Cardiac fibroblast (primary cell): Measurements from ENCODE around the gene SPRR2B.
A peak's percentile ranks its signal among the peaks of the same experiment; 100 is the strongest.
"Not testable (repeated sequence)": the region's sequence is repeated elsewhere in the genome, so short reads cannot be mapped to it uniquely, and the experiment has no call there.

Source experiments
- DNase-seq, 2 donors: peaks; one replicate each; pipeline versions ENCODE4 v3.0.0 to v3.0.0-alpha.2; 2010; ENCODE audit warnings: low read depth in 2 of 2
- H3K4me3 ChIP-seq, 2 donors: replicated peaks in 1 of 2; 1 replicate in 1 of 2; 2 replicates in 1 of 2; pipeline ENCODE4 v1.5.1; 2011; ENCODE audit warnings: low read depth in 2 of 2, low read length in 2 of 2, mild to moderate bottlenecking in 2 of 2, moderate library complexity in 1 of 2
- TF ChIP-seq, protein P1 (sequence below): IDR thresholded peaks from one replicate; pipeline ENCODE4 v1.5.1; 2011; ENCODE audit warnings: low read depth, mild to moderate bottlenecking, low read length, inconsistent platforms

Gene SPRR2B

GRCh38 chr1:153071511-153071910 lies at the start of gene SPRR2B:
SPRR2B (minus strand) TSS chr1:153071611; CDS start chr1:153070839, 772 bp downstream.
- no peak for DNase-seq
- no peak within 1 kb of the TSS for H3K4me3 ChIP-seq
- TF ChIP-seq, protein P1, sequence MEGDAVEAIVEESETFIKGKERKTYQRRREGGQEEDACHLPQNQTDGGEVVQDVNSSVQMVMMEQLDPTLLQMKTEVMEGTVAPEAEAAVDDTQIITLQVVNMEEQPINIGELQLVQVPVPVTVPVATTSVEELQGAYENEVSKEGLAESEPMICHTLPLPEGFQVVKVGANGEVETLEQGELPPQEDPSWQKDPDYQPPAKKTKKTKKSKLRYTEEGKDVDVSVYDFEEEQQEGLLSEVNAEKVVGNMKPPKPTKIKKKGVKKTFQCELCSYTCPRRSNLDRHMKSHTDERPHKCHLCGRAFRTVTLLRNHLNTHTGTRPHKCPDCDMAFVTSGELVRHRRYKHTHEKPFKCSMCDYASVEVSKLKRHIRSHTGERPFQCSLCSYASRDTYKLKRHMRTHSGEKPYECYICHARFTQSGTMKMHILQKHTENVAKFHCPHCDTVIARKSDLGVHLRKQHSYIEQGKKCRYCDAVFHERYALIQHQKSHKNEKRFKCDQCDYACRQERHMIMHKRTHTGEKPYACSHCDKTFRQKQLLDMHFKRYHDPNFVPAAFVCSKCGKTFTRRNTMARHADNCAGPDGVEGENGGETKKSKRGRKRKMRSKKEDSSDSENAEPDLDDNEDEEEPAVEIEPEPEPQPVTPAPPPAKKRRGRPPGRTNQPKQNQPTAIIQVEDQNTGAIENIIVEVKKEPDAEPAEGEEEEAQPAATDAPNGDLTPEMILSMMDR, result no peak

GRCh38 chr1:153120945-153121344 lies 49.5 kb upstream of the SPRR2B start:
- TF ChIP-seq, protein P1, result no peak

DNA sequence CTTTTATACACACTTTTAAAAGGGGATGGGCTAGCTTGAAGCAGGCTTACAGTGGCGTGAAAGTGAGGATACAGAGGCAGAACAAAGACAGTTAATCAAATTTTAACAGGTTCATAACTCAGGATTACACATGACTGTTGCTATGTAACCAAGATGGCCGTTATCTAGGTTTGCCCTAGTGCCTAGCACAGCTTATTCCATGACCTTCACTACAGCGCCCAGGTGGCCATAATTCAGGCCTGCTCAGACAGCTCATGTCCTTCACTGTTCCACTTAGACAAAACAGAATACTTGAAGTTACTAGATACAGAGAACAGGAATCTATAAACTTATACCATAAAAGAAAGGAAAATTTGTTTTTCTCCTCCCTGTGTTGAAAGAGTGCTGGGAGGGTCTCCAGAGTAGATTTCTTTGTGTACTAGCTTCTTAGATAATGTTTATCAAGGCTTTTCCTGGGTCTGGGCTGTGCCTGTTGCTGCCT lies 48.1 kb upstream of the SPRR2B start:
- TF ChIP-seq, protein P1, result no peak
- no peak for DNase-seq
- H3K4me3 ChIP-seq, result no peak overlapping the region

More at GRCh38 chr1:153120945-153121344, 49.5 kb upstream of the SPRR2B start:
- no peak for DNase-seq
- H3K4me3 ChIP-seq, result no peak overlapping the region

GRCh38 chr1:153115264-153115663 lies 43.9 kb upstream of the SPRR2B start:
- not testable (repeated sequence) for H3K4me3 ChIP-seq, DNase-seq

- DNase-seq, result no peak
- TF ChIP-seq, protein P1, result no peak
- no peak within 1 kb of the TSS for H3K4me3 ChIP-seq
Measured at GRCh38 chr1:153113416-153113815, 42.0 kb upstream of the SPRR2B start, which contains the start of gene SPRR2F. SPRR2F (minus strand) TSS chr1:153113516; CDS start chr1:153112733, 783 bp downstream.

- DNase-seq, H3K4me3 ChIP-seq: not testable (repeated sequence)
Measured at GRCh38 chr1:153112454-153112853, 41.0 kb upstream of the SPRR2B start.

GRCh38 chr1:153100245-153100644 lies 28.8 kb upstream of the SPRR2B start:
- TF ChIP-seq, protein P1, result no peak
- no peak overlapping the region for H3K4me3 ChIP-seq
- DNase-seq, result peak in 1 of 2 donors; percentile 24

DNA sequence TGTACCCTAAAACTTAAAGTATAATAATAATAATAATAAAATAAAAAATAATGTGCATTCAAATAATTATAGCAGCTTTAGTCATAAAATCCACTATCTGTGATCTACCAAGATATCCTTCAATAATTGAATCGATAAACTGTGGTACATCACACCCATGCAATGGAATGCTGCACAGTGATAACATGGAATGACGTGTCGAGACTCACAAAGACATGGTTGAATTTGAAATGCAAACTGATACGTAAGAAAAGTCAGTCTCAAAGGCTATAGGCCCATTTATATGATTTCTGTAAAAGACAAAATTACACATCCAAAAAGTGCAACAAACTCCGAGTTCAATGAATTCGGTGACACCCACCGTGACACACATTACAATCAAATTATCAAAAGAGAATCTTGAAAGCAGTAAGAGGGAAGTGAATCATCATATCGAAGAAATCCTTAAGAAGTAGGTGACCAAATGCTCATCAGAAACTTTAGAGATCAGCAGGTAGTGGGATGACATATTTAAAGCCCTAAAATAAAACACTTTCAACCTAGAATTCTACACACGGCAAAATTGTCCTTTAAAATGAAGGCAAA lies 28.1 kb upstream of the SPRR2B start:
- no peak overlapping the region for H3K4me3 ChIP-seq
- DNase-seq, result no peak
- TF ChIP-seq, protein P1, result no peak
